Measurements from ENCODE around the gene PTPRG. TPM values are rescaled to one million over a fixed set of nuclear protein-coding genes. Genes with fewer than 3 reads are reported as not detected.

The PTPRG gene
- total RNA-seq, 1 donor from 2014 or later = 80.7 TPM

DNA sequence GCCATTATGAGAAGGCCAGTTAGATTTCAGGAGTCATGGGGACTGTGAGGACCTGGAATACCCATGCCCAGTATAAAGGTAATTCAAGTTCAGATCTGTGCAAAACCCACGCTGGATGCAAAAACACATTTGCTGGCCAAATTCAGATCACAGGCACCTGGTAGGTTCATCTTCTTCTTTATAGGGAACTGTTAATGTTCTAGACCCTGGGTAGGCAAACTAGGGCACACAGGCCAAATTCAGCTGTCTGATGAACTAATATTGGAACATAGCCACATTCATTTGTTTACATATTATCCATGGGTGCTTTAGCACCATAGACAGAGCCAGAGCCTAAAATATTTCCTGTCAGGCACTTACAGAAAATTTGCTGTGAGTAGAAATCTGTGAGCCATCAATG lies 241.4 kb downstream of the PTPRG start:
- H3K9me3 Mint-ChIP-seq (ENCODE audit: unreplicated experiment) = no peaks in the 10 kb centered on the region
- no peaks in the 10 kb centered on the region for H3K27me3 Mint-ChIP-seq (ENCODE audit: unreplicated experiment)
- H3K36me3 Mint-ChIP-seq (ENCODE audit: low read depth, unreplicated experiment) = no peaks in the 10 kb centered on the region
- no peak overlapping the region for H3K27ac Mint-ChIP-seq (ENCODE audit: unreplicated experiment)
- H3K4me1 Mint-ChIP-seq (ENCODE audit: unreplicated experiment) = peaks cover 7% of the 10 kb centered on the region
- H3K4me3 Mint-ChIP-seq (ENCODE audit: unreplicated experiment) = no peak overlapping the region
- TF ChIP-seq CTCF (IDR thresholded peaks at IDR 0.05; ENCODE audit: unreplicated experiment) = no peak
- DNase-seq (ENCODE audit: low spot score) = no peak

- Mint-ChIP-seq H3K4me1 (ENCODE audit: unreplicated experiment) (peaks cover 7% of the 10 kb centered on the region), H3K27ac (ENCODE audit: unreplicated experiment) (no peak overlapping the region)
- DNase-seq (ENCODE audit: low spot score) = no peak
Measured at GRCh38 chr3:61803983-61804382, 242.6 kb downstream of the PTPRG start.

GRCh38 chr3:61804782-61805181 lies 243.4 kb downstream of the PTPRG start:
- Mint-ChIP-seq H3K4me3 (ENCODE audit: unreplicated experiment) (no peak overlapping the region), H3K27ac (ENCODE audit: unreplicated experiment) (no peak overlapping the region), H3K36me3 (ENCODE audit: low read depth, unreplicated experiment) (no peaks in the 10 kb centered on the region), H3K4me1 (ENCODE audit: unreplicated experiment) (peaks cover 7% of the 10 kb centered on the region), H3K27me3 (ENCODE audit: unreplicated experiment) (no peaks in the 10 kb centered on the region), H3K9me3 (ENCODE audit: unreplicated experiment) (no peaks in the 10 kb centered on the region)
- no peak for TF ChIP-seq CTCF (IDR thresholded peaks at IDR 0.05; ENCODE audit: unreplicated experiment)
- DNase-seq (ENCODE audit: low spot score) = no peak

More at GRCh38 chr3:61803983-61804382, 242.6 kb downstream of the PTPRG start:
- no peaks in the 10 kb centered on the region for H3K9me3 Mint-ChIP-seq (ENCODE audit: unreplicated experiment)
- H3K27me3 Mint-ChIP-seq (ENCODE audit: unreplicated experiment) = no peaks in the 10 kb centered on the region
- TF ChIP-seq CTCF (IDR thresholded peaks at IDR 0.05; ENCODE audit: unreplicated experiment) = no peak
- no peaks in the 10 kb centered on the region for H3K36me3 Mint-ChIP-seq (ENCODE audit: low read depth, unreplicated experiment)
- no peak overlapping the region for H3K4me3 Mint-ChIP-seq (ENCODE audit: unreplicated experiment)

DNA sequence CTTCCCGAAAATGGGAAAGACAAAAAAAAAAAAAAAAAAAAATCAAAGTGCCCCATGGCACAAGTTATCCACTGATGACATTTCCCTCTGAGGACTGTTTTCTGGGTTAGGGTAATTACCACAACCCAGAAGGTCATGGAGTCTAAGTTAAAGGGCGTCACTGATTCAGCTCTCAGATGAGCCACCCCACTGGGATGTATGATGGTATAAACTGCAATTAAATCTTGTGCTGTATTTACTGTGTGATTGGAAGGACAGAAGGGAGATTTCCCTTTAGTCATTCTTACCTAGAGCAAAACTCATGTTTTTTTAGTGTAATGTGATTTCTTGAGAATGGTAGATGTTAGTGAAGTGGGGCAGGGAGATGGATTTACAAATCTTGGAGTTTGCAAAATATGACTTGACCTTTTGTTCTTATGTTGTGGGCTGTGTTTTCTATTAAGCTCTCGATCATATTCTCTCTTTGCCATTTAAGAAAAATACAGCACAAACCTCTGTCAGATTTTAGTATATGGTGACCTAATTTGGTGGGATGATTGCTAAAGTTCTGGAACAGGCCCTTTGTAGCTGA lies 244.2 kb downstream of the PTPRG start:
- no peak overlapping the region for H3K27ac Mint-ChIP-seq (ENCODE audit: unreplicated experiment)
- H3K4me3 Mint-ChIP-seq (ENCODE audit: unreplicated experiment) = no peak overlapping the region
- peaks cover 8% of the 10 kb centered on the region for H3K4me1 Mint-ChIP-seq (ENCODE audit: unreplicated experiment)
- TF ChIP-seq CTCF (IDR thresholded peaks at IDR 0.05; ENCODE audit: unreplicated experiment) = no peak
- DNase-seq (ENCODE audit: low spot score) = no peak
- no peaks in the 10 kb centered on the region for H3K36me3 Mint-ChIP-seq (ENCODE audit: low read depth, unreplicated experiment)
- no peaks in the 10 kb centered on the region for H3K27me3 Mint-ChIP-seq (ENCODE audit: unreplicated experiment)
- H3K9me3 Mint-ChIP-seq (ENCODE audit: unreplicated experiment) = no peaks in the 10 kb centered on the region

DNA sequence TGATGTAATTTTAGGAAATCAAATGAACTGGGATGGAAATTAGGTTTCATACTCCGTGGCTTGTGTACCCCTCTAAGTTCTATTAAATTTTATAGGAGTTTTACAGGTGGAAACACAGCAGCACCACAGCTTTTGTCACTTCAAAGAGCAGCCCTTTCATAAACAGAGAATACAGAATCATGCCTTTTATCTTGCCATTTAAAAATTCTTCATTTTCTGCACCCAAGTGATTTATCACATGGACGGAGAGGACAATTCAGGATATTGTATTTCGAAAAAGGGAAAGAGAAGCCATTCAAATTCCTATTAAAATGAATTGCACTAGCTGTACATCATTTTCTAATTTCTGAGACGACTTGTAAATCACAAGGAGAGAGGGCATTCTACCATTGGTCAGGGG lies 245.4 kb downstream of the PTPRG start:
- Mint-ChIP-seq H3K27me3 (ENCODE audit: unreplicated experiment) (no peaks in the 10 kb centered on the region), H3K4me1 (ENCODE audit: unreplicated experiment) (peaks cover 8% of the 10 kb centered on the region), H3K9me3 (ENCODE audit: unreplicated experiment) (no peaks in the 10 kb centered on the region), H3K4me3 (ENCODE audit: unreplicated experiment) (no peak overlapping the region), H3K27ac (ENCODE audit: unreplicated experiment) (no peak overlapping the region), H3K36me3 (ENCODE audit: low read depth, unreplicated experiment) (no peaks in the 10 kb centered on the region)
- no peak for DNase-seq (ENCODE audit: low spot score)
- TF ChIP-seq CTCF (IDR thresholded peaks at IDR 0.05; ENCODE audit: unreplicated experiment) = no peak

All from endothelial cell (in vitro differentiated cells).